ENCODE measurements around the gene RFC1.
"Not testable (repeated sequence)": the region's sequence is repeated elsewhere in the genome, so short reads cannot be mapped to it uniquely, and the experiment has no call there.

The RFC1 gene

GRCh38 chr4:39305912-39306677 is 60.1 kb downstream of the RFC1 start:
- DNase-seq (ENCODE audit: low spot score) = no peak

- no peak for DNase-seq (ENCODE audit: low spot score)
Measured at GRCh38 chr4:39304651-39305050, 61.5 kb downstream of the RFC1 start.

- no peak for DNase-seq (ENCODE audit: low spot score)
Measured at GRCh38 chr4:39303871-39304270, 62.3 kb downstream of the RFC1 start.

GRCh38 chr4:39302901-39303300 is 63.3 kb downstream of the RFC1 start:
- DNase-seq (ENCODE audit: low spot score) = no peak

GRCh38 chr4:39295784-39296183 is 70.4 kb downstream of the RFC1 start:
- no peak for DNase-seq (ENCODE audit: low spot score)

GRCh38 chr4:39292433-39292832 is 73.7 kb downstream of the RFC1 start:
- not testable (repeated sequence) for DNase-seq (ENCODE audit: low spot score)

GRCh38 chr4:39291686-39292085 is 74.5 kb downstream of the RFC1 start:
- DNase-seq (ENCODE audit: low spot score) = no peak

GRCh38 chr4:39287223-39287622 is 78.9 kb downstream of the RFC1 start:
- no peak for DNase-seq (ENCODE audit: low spot score)

- no peak for DNase-seq (ENCODE audit: low spot score)
Measured at GRCh38 chr4:39286263-39286662, 79.9 kb downstream of the RFC1 start.

GRCh38 chr4:39285853-39286252 is 80.3 kb downstream of the RFC1 start:
- no peak for DNase-seq (ENCODE audit: low spot score)

GRCh38 chr4:39285111-39285795 is 80.9 kb downstream of the RFC1 start:
- no peak for DNase-seq (ENCODE audit: low spot score)

GRCh38 chr4:39280770-39281169 is 85.4 kb downstream of the RFC1 start:
- DNase-seq (ENCODE audit: low spot score) = no peak

- DNase-seq (ENCODE audit: low spot score) = no peak
Measured at GRCh38 chr4:39279416-39279815, 86.7 kb downstream of the RFC1 start.

- DNase-seq (ENCODE audit: low spot score) = no peak
Measured at GRCh38 chr4:39278476-39278875, 87.7 kb downstream of the RFC1 start.

GRCh38 chr4:39277661-39278060 is 88.5 kb downstream of the RFC1 start:
- not testable (repeated sequence) for DNase-seq (ENCODE audit: low spot score)

GRCh38 chr4:39274503-39274902 is 91.7 kb downstream of the RFC1 start:
- DNase-seq (ENCODE audit: low spot score) = no peak

- DNase-seq (ENCODE audit: low spot score) = no peak
Measured at GRCh38 chr4:39263895-39264294, 102.3 kb downstream of the RFC1 start.

- DNase-seq (ENCODE audit: low spot score) = no peak
Measured at GRCh38 chr4:39259571-39260330, 106.4 kb downstream of the RFC1 start.

- no peak for DNase-seq (ENCODE audit: low spot score)
Measured at GRCh38 chr4:39256436-39256835, 109.7 kb downstream of the RFC1 start.

- DNase-seq (ENCODE audit: low spot score) = no peak
Measured at GRCh38 chr4:39255871-39256270, 110.3 kb downstream of the RFC1 start.

- DNase-seq (ENCODE audit: low spot score) = no peak
Measured at GRCh38 chr4:39255266-39255665, 110.9 kb downstream of the RFC1 start.

GRCh38 chr4:39243462-39243861 is 122.7 kb downstream of the RFC1 start:
- DNase-seq (ENCODE audit: low spot score) = no peak
